NCI-H748 treated with DMSO at 0.1 percent for 48 hours (cell line): ENCODE data around the gene NRARP.
A peak's percentile ranks its signal among the peaks of the same experiment; 100 is the strongest.

ENCODE experiments used
- DNase-seq: peaks from one replicate; lab custom pipeline; 2025; lab: John Stamatoyannopoulos, UW

Gene NRARP

DNA sequence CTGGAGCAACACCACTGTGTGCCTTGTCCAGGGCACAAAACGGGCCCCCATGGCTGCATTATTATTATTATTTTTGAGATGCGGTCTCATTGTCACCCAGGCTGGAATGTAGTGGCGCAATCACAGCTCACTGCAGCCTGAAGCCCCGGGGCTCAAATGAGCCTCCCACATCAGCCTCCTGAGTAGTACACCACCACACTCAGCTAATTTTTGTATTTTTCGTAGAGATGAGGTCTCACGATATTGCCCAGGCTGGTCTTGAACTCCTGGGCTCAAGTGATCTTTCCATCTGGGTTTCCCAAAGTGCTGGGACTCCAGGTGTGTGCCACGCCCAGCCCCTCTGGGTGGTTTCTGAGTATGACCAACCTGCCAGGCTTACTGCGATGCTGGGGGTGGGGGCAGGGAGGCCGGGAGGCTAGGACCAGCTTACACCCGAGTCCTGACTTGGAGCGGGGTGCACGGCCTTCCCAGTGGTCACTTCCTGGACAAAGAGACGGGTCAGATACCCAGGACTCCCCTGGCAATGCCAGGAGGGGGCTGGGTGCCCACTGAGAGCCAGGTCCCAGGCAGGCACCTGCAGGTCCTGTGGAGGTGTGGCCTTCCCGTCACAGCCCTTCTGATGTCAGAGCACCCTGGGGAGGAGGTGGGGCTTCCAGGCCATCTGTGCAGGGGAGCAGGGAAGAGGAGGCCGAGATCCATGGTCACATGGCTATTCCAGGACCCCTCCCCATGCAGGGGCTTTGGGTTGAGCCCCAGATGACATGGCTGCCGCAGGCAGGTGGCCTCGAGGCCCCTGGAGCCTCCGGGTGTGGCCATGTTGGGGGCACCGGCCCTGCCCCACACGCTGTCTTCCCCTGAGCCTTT, 8.3 kb upstream of the NRARP start:
- no peak for DNase-seq

- no peak for DNase-seq
Observed at GRCh38 chr9:137309368-137310188, 7.5 kb upstream of the NRARP start.

DNA sequence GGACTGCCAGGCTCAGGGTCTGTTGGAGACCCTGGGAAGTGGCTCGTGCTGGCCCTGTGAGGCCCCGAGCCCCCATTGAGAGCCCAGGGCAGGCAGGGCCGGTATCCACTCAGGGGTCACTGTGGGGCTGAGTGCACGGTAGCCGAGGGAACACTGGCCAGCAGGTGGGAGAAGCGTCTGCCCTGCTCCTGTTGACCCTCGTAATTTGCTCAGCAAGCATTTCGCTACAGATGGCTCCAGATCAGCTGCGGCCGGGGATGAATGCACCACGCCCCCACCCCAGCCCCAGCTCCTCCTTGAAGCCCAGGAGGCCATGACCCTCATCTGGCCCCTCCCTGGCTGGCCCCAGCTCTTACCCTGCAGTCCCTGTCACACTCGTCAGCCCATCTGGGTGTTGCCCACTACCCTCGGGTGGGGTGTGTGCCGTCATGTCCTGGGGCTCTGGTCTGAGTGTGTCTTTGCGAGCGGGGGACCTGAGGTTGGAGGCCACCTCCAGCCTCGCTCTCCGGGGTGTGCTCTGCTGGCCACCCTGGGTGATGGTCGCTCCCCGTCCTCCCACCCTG, 6.1 kb upstream of the NRARP start:
- DNase-seq, result no peak

DNA sequence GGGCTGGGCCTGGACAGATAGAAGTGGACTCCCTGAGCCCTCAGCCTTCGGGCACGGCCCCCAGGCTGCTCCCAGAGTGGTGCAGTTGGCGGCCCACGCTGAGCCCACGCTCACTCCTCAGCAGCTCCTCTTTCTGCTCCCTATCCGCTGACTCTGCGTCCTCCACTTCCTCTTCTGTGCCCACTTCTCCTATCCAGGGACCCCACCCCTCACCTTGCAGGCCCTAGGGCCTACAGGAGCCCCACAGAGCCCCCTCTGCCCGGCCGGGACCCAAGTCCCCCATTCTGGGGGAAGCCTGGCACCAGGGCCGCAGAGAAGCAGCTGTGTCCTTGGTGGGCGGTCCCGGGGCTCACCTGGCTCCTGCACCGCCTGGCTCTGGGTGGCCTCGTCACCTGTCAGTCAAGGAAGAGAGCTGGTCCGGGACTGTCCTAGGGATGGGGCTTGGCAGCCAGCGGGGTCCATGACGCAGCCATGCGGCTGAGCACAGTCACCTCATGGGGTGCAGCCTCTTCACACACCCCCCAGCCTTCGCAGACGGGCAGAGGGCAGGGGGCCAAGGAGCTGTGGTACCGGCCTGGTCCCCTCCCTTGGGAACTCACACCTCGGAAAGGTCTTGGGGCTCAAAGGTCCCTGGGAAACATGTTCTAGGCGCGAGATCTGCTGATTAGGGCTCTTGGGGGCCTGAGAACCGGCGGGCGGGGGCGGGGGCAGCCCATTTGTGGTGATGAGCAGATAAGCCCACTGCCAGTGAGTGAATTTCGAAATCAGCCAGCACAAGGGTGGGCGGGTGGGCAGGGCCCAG, 5.4 kb upstream of the NRARP start:
- DNase-seq, result no peak

DNA sequence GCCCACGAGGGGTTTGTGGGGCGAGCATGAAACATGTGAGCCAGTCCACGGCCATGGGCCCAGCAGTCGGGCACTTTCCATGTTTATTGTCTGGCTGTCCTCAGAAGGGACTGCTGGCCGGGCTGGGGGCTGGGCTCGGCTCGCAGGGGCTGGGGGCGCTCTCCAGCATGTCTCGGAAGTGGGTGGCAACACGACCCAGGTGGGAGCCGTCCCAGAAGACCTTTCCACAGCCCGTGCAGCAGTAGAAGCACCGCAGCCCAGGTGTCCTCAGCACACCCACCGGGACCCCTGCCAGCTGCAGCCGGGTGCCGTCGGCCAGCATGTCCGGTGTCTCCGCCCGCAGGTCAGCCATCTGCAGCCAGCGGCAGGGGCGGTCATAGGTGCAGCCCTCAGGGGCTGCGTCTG, 4.8 kb upstream of the NRARP start:
- DNase-seq, result no peak

GRCh38 chr9:137306066-137306849, 4.2 kb upstream of the NRARP start:
- no peak for DNase-seq

- DNase-seq, result no peak
Observed at GRCh38 chr9:137305798-137306065, 3.7 kb upstream of the NRARP start.

DNA sequence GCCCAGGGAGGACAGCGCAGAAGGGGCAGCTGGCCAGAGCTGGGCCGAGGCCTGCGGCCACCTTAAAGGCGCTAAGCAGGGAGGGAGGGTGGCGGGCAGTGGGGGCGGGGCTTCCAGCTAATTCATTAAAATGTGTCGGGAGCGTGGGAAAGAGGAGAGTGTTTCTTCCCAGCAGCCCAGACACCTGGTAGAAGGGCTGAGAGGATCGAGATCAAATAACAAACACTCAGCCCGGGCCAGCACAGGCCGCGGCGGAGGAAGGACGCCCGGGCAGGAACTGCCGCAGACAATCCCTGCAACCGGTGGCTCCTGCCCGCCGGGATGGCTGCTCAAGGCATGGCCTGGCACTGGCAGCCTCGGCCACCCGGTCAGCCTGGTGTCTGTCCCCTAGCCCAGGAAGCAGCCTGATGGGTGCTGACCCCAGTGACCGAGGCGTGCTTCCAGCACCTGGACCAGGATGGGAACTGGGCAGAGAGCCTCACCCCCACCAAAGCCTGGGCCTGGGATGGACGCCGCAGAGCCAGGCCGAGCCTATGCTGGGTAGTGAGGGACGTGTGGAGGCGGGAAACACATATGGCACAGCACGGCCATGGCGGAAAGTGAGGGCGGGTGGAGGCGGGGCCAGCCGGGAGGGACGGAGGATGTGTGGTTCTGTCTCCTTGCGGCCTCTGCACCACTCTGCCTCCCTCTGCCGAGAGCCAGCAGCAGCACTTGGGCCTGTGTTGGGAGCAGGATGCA, 3.2 kb upstream of the NRARP start:
- DNase-seq, result no peak

DNA sequence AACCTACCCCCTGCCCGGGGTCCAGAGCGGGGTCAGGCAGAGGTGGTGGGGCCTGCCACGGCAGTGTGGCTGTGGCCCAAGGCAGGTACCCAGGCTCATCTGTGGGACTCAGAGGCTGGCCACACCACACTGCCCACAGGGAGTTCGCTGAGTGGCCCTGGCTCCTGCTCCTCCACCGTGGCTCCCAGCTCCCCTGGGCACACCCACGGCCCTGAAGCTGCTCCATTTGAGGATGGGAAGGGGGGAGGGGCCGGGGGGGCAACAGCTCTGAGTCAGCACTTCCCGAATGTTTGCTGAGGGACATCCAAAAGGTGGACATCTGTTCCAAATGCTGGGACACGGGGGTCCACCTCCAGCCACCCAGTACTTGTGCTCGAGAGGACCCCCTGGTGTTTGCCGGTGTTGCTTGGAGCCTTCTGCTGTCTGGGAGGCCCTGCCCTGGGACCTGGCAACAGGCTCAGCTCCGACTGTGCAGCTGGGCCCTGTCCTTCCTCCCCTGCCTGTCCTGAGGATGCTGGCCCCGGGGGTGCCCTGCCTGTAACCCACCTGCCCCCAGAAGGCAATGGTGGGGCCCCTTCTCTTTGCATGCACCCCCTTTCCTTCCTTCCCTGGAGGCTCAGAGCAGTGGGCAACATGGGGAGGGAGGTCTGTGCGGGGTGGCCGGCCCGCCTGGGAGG, 2.5 kb upstream of the NRARP start:
- no peak for DNase-seq

- no peak for DNase-seq
Observed at GRCh38 chr9:137303893-137304382, 1.9 kb upstream of the NRARP start.

DNA sequence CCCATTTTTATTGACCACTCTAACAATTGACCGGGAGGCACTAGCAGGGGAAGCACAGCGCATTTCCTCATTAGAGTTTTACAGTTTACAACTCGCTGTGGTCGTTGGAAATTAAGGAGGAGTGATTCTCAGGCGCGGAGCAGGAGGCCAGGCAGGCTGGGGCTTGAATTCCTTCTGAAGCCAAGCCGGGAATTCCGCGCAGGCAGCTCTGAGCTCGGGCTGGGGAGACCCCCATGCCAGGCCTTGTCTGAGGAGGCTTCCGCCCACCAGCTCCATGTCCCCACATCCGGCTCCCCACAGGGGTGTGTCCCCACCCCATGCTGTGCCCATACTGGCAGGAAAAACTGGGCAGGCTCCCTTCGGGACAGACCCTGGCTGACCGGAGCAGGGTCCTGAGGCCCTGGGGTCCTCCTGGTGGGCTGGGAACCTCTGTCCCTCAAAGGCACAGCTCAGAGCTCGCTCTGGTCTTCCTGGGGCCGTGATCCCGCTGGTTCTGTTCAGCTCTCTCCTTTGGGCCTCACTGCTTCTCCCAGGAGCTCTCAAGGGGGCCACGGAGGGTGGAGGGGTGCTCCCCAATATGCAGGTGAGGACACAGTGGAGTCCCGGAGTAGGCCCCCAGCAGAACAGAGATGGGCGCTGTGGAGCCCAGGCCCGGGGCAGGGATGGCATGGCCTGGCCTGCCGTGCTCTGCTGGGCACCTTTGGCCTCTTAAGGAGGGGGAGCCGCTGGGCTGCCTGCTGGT, 1.3 kb upstream of the NRARP start:
- DNase-seq, result no peak

DNA sequence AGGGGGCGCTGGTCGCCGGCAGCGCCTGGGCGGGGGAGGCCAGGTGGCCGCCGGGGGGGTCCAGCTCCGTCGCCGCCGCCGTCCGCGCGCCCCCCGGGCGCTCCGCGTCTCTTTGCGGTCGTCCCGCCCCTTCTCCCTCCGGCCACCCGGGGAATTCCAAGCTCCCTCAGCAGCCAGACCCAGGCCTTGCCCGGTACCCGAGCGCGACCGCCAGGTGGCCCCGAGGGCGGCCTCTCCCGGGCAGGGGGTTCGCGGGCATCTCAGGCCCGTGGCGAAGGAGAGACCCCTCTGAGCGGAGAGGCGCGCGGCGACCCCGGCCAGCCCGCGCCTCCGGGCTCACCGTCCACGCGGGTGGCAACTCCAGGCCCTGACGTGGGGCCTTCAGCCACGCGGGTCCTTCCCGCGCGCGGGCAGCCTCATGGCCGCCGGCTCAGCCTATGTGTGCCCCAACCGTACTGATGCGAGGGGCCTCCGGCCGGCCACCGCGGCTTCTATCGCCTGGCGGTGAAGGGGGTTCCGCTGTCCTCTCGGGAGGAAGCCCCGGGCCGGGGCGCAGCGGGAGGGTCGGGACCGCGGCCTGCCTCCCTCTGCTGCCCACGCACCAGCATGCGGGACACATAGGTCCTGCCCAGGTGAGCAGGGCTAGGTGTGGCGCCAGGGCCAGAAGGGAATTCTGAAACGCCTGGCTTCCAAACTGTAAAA, 529 bp upstream of the NRARP start:
- no peak for DNase-seq

GRCh38 chr9:137301081-137301947, 757 bp downstream of the NRARP start:
- DNase-seq, result no peak

DNA sequence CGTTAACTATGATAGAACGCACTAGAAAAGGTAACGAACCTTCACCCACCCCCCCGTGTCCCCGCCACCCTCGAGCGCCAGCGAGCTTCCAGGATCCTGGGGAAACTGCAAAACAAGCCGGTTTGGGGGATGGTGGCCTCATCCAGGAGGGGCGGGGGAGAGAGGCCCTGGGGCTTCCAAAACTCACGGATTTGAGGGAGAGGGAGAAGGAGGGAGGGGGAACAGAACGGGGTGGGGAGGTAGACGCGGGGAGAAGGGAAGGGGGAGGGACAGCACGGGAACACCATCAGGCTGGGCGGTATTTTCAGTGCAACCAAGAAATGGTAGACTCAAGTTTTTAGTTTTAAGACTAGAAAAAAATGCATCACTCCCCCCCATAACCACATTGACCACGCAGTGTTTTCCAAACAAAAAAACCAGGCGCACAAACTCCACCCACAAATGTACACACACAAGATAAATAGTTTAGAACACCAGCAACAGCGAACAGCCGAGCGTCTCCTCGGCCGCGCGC, 1.4 kb downstream of the NRARP start:
- DNase-seq, result peak; percentile 53

- DNase-seq, result no peak
Observed at GRCh38 chr9:137299938-137300337, 2.1 kb downstream of the NRARP start.

DNA sequence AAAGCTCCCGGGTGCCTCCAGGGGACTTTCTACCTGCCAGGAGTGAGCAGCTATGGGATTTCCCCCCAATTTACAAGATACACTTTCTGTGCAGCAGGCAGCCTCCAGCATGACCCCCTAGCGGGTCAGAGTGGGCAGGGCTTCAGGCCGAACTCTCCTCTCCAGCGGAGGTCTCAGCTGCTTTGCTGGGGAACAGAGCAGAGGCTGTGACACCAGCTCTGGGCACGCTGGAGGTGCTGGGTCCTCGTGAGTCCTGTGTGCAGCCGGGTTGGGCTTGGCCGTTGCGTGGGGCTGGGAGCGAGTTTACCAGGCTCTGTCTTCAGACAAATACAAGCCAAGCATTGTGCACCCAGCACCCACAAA, 2.9 kb downstream of the NRARP start:
- no peak for DNase-seq

GRCh38 chr9:137298401-137299202, 3.5 kb downstream of the NRARP start:
- no peak for DNase-seq
